Adrenal gland (tissue), 12 donors: ENCODE results near the gene ADAMTSL5. TPM values are rescaled to one million over a fixed set of nuclear protein-coding genes. Genes with fewer than 3 reads are reported as not detected.

Experiments
- DNase-seq, 7 donors: peaks; one replicate each; pipeline ENCODE4 v3.0.0-alpha.2; 2019 to 2020
- H3K27ac ChIP-seq, 5 donors: fragments of 200-600 bp; sonication (generic) in 4 of 5; 1 replicate in 3 of 5; 2 replicates in 2 of 5; pipeline versions ENCODE4 v1.5.1 to v1.8.0; 2016 to 2020; ENCODE audit warnings: mild to moderate bottlenecking in 1 of 5
- H3K27me3 ChIP-seq: fragments of 200-600 bp; 2 replicates; pipeline ENCODE4 v1.8.0; 2021
- H3K36me3 ChIP-seq, 2 donors: fragments of 200-600 bp; replicated peaks in 1 of 2; 1 replicate in 1 of 2; 2 replicates in 1 of 2; pipeline versions ENCODE4 v1.5.1 to v1.8.0; 2018 to 2022
- H3K4me1 ChIP-seq, 2 donors: fragments of 200-600 bp; replicated peaks in 1 of 2; 1 replicate in 1 of 2; 2 replicates in 1 of 2; pipeline versions ENCODE4 v1.5.1 to v1.8.0; 2018 to 2021
- H3K4me3 ChIP-seq, 4 donors: fragments of 200-600 bp; sonication (generic) in 3 of 4; one replicate each; pipeline ENCODE4 v1.5.1; 2016 to 2018
- H3K9me3 ChIP-seq, 3 donors: fragments of 200-600 bp; sonication (generic) in 1 of 3; replicated peaks in 1 of 3; 1 replicate in 2 of 3; 2 replicates in 1 of 3; pipeline versions ENCODE4 v1.5.1 to v1.8.0; 2016 to 2021
- POLR2A ChIP-seq, 2 donors: fragments of 450-650 bp; IDR thresholded peaks; one replicate each; pipeline ENCODE4 v1.6.1; 2017; ENCODE audit warnings: antibody characterized with exemption in 2 of 2, mild to moderate bottlenecking in 2 of 2, moderate library complexity in 1 of 2
- WGBS, 4 donors: extraction: QIAGEN DNeasy Blood & Tissue Kit in 2 of 4; methylation state at CpG; one replicate each; pipeline versions ENCODE4 v1.1.5 to v1.1.7; 2013 to 2017; 5-methylcytosine and 5-hydroxymethylcytosine counted together
- intact Hi-C, 2 donors: fragments of 100-400 bp; cut with DNase I; formaldehyde crosslinking; loops; one replicate each; pipeline versions ENCODE4 v1.14.1 to v1.15.0; 2022 to 2023
- polyA plus RNA-seq, 3 donors: library from polyadenylated mRNA; stranded (reverse); fragments of 200-250 nt in 2 of 3; fragments of 350-450 nt in 1 of 3; fragmentation: Illumina TruSeq in 1 of 3; extraction: RNeasy Lipid Tissue Mini Kit (QIAGEN cat#74804) in 1 of 3; gene quantifications; one replicate each; pipeline ENCODE4 v1.2.3, GENCODE V29; 2013 to 2014
- total RNA-seq, 9 donors: library from RNA; depleted of rRNA in 4 of 9; stranded (reverse); fragments of >200 nt in 4 of 9; fragments of 120-200 nt in 1 of 9; fragmentation: NEBNext Ultra II Directional in 1 of 9; extraction: Animal tissue kit (Norgen Biotek cat#: 25700) in 1 of 9; gene quantifications; one replicate each; pipeline versions ENCODE4 v1.1.0 to v1.2.4, GENCODE V29; 2013 to 2023
- TF ChIP-seq, protein P1 (sequence below), 6 experiments: fragments of 450-650 bp in 4 of 6; fragments of 200-600 bp in 2 of 6; sonication (generic) in 1 of 6; IDR thresholded peaks; 1 replicate in 5 of 6; 2 replicates in 1 of 6; pipeline versions ENCODE4 v1.5.1 to v1.8.0; 2016 to 2021; ENCODE audit warnings: antibody characterized with exemption in 6 of 6, mild to moderate bottlenecking in 2 of 6, moderate library complexity in 1 of 6
- donor health status: healthy with polysubstance abuse.
- donor health status: Bipolar disorder and iron deficiency.
- donor health status: DM: yes; HTN: yes; CAD: no.
- donor health status: DM: no; HTN: no; CAD: no.
- donor health status: DM: no; HTN: no; CAD: no.
- donor health status: DM: yes; HTN: yes; CAD: no.

The ADAMTSL5 gene
- total and polyA plus RNA-seq, 12 donors = 0.61 to 8.8 (median 1.8) TPM

DNA sequence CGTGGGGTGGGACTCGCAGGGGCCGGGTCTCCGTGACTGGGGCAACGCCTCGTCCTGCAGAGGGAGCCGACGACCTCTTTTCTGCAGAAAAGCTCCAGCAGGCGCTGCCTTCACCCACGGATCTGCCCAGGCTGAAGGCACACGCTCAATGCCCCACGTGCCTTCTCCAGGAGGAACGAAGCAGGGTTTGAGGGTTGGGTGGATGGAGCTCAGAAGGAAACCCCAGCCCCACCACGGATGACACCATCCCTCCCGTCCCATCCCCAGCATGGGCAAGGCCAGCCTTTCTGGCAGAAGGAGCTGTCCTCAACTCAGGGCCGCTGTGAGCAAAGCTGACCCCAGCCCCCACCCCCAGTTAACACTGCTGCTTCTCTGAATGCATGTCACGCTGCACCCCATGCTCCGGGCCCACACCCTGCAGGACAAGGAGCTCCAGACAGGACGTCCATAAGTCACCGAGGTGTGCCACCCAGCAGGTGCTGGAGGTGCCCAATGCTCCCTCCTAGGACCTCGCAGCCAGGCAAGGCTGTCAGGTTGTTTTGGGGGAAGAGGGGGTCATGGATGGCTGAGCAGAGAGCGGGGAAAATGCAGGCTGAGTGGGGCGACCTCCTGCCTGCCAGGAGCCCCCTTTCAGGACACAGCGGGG, 41.2 kb downstream of the ADAMTSL5 start:
- Histone ChIP-seq H3K27ac (no peak overlapping the region), H3K36me3 (no peaks in the 10 kb centered on the region), H3K4me1 (peaks cover 15 to 45% of the 10 kb centered on the region in 2 donors), H3K27me3 (peaks cover 69% of the 10 kb centered on the region), H3K4me3 (no peak overlapping the region), H3K9me3 (no peaks in the 10 kb centered on the region)
- no peak for DNase-seq
- intact Hi-C loops = no loop called here
- WGBS, 4 donors = 17 to 47% (median 23%) methylated on average over 7 to 24 of the region's 24 CpGs
- no peak for TF ChIP-seq POLR2A (IDR thresholded peaks at IDR 0.05)
- TF ChIP-seq, protein P1, sequence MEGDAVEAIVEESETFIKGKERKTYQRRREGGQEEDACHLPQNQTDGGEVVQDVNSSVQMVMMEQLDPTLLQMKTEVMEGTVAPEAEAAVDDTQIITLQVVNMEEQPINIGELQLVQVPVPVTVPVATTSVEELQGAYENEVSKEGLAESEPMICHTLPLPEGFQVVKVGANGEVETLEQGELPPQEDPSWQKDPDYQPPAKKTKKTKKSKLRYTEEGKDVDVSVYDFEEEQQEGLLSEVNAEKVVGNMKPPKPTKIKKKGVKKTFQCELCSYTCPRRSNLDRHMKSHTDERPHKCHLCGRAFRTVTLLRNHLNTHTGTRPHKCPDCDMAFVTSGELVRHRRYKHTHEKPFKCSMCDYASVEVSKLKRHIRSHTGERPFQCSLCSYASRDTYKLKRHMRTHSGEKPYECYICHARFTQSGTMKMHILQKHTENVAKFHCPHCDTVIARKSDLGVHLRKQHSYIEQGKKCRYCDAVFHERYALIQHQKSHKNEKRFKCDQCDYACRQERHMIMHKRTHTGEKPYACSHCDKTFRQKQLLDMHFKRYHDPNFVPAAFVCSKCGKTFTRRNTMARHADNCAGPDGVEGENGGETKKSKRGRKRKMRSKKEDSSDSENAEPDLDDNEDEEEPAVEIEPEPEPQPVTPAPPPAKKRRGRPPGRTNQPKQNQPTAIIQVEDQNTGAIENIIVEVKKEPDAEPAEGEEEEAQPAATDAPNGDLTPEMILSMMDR (IDR thresholded peaks at IDR 0.05) = no peak

DNA sequence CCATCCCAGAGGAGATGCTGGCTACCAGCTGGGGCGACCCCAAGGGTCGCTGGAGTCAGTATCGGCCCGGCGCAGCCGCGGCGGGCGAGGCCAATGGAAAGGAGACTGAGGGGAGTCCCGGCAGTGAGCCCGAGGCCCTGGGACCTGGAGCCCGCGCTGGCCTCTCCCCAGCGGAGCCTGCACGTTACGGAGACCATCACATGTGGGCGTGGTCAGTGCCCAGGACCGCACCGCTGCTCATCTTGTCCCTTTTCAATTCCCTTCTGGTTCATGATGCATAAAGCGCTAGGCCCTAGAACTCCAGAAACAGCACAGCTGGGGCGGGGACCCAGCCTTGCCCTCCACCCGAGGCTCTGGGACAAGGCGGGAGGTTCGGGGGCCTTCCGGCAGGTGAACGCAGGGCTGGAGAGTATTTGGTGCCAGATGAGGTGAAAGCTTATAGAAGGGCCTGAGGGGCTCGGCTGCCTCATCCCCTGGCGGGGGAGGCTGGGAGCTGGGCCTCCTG, 41.8 kb downstream of the ADAMTSL5 start:
- DNase-seq = no peak
- Histone ChIP-seq H3K4me3 (peak overlapping the region in 1 of 4 donors; percentile 35), H3K4me1 (peaks cover 15 to 47% of the 10 kb centered on the region in 2 donors), H3K36me3 (no peaks in the 10 kb centered on the region), H3K9me3 (no peaks in the 10 kb centered on the region), H3K27ac (no peak overlapping the region), H3K27me3 (peaks cover 75% of the 10 kb centered on the region)
- WGBS, 4 donors = 8 to 20% (median 11%) methylated on average over 5 to 28 of the region's 28 CpGs
- no peak for TF ChIP-seq POLR2A (IDR thresholded peaks at IDR 0.05)
- TF ChIP-seq, protein P1 (IDR thresholded peaks at IDR 0.05) = no peak
- intact Hi-C loops = no loop called here

DNA sequence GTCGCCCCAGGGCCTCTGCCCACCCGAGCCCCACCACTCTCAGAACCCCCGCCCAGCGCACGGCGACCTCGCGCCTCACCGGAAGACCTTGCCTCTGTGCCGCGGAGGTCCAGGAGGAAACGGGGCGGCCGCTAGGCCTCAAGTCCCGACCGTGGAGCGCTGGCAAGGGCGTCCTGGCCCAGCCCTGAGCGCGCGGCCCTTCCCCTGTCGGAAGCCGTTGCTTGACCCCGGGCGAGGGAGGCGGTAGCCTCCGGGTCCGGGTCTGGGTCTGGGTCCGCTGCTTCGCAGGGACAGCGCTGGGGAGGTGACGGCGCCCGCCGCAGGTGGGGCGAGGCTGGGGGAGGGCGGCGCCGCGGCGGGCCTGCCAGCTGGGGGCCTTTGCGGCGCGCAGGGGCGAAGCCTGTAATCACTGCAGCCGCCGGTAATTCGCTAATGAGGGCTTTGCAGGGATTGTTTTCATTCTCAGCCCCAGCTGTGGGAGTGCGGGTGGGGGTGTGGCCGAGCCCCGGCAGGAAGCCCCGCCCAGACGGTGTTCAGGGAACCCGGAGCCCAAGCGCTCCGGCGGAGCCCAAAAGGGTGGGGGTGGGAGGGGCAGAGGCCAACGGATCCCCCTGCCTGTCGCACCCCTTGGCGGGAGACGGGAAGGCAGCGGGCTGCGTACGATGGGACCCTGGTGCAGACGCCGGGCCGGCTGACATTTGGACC, 42.4 kb downstream of the ADAMTSL5 start:
- TF ChIP-seq POLR2A (IDR thresholded peaks at IDR 0.05) = no peak
- TF ChIP-seq, protein P1 (IDR thresholded peaks at IDR 0.05) = no peak
- H3K27ac ChIP-seq = peak overlapping the region in 1 of 5 donors; percentile 2
- H3K9me3 ChIP-seq = no peaks in the 10 kb centered on the region
- DNase-seq = peak in 1 of 7 donors; percentile 76
- peaks cover 77% of the 10 kb centered on the region for H3K27me3 ChIP-seq
- H3K36me3 ChIP-seq = no peaks in the 10 kb centered on the region
- peak overlapping the region in 1 of 4 donors; percentile 35 for H3K4me3 ChIP-seq
- intact Hi-C loops = no loop called here
- WGBS, 4 donors = 1 to 3% (median 3%) methylated on average over 24 to 67 of the region's 67 CpGs; no CpG with 5 or more reads in 1 of the 4 donors
- peaks cover 20 to 51% of the 10 kb centered on the region in 2 donors for H3K4me1 ChIP-seq

DNA sequence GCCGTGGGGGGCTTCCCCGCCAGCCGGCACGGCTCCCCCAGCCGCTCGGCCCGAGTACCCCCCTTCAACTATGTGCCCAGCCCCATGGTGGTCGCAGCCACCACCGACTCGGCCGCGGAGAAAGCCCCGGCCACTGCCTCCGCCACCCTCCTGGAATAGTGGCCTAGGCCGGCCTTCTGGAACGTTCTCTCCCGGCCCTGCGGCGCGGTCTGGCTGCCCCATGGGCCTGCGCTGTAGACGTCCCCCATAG, 42.8 kb downstream of the ADAMTSL5 start:
- WGBS, 4 donors = 0 to 10% (median 5%) methylated on average over 5 to 22 of the region's 22 CpGs
- peak overlapping the region in 1 of 5 donors; percentile 2 for H3K27ac ChIP-seq
- no peaks in the 10 kb centered on the region for H3K36me3 ChIP-seq
- DNase-seq = no peak
- peak overlapping the region in 1 of 4 donors; percentile 35 for H3K4me3 ChIP-seq
- peaks cover 77% of the 10 kb centered on the region for H3K27me3 ChIP-seq
- H3K9me3 ChIP-seq = no peaks in the 10 kb centered on the region
- H3K4me1 ChIP-seq = peaks cover 20 to 56% of the 10 kb centered on the region in 2 donors
- intact Hi-C loops = no loop called here
- TF ChIP-seq POLR2A (IDR thresholded peaks at IDR 0.05) = no peak
- TF ChIP-seq, protein P1 (IDR thresholded peaks at IDR 0.05) = no peak
